Upper lobe of left lung (tissue), 6 donors: ENCODE results near the gene TERT. TPM values are rescaled to one million over a fixed set of nuclear protein-coding genes. Genes with fewer than 3 reads are reported as not detected.

Source experiments
- ATAC-seq, 2 donors: fragments of 200-7000 bp; cut with Tn5 transposase; one replicate each; pipeline ENCODE4 v1.9.1; 2022; ENCODE audit warnings: mild to moderate bottlenecking in 2 of 2, moderate library complexity in 2 of 2; ENCODE audit not compliant: low FRiP score in 2 of 2
- DNase-seq, 2 donors: peaks; one replicate each; pipeline ENCODE4 v3.0.0-alpha.2; 2019 to 2020
- H3K27ac ChIP-seq, 4 donors: fragments of 200-600 bp; sonication (generic); one replicate each; pipeline ENCODE4 v1.5.1; 2016 to 2019
- H3K27me3 ChIP-seq, 4 donors: fragments of 200-600 bp; sonication (generic); one replicate each; pipeline ENCODE4 v1.5.1; 2017 to 2019
- H3K36me3 ChIP-seq, 4 donors: fragments of 200-600 bp; sonication (generic); one replicate each; pipeline ENCODE4 v1.5.1; 2016 to 2019
- H3K4me1 ChIP-seq, 4 donors: fragments of 200-600 bp; sonication (generic); one replicate each; pipeline ENCODE4 v1.5.1; 2018 to 2019
- H3K4me3 ChIP-seq, 4 donors: fragments of 200-600 bp; sonication (generic); one replicate each; pipeline ENCODE4 v1.5.1; 2017 to 2019; ENCODE audit warnings: mild to moderate bottlenecking in 2 of 4, moderate library complexity in 1 of 4
- H3K9me3 ChIP-seq, 4 donors: fragments of 200-600 bp; sonication (generic); one replicate each; pipeline ENCODE4 v1.5.1; 2018 to 2019
- CTCF ChIP-seq, 6 experiments: fragments of 450-650 bp in 4 of 6; fragments of 200-600 bp in 2 of 6; sonication (generic) in 2 of 6; IDR thresholded peaks; one replicate each; pipeline ENCODE4 v1.5.1; 2016 to 2019; ENCODE audit warnings: antibody characterized with exemption in 6 of 6
- EP300 ChIP-seq, 4 donors: sonication (generic); formaldehyde crosslinking; IDR thresholded peaks; one replicate each; pipeline ENCODE4 v1.5.1; 2017; ENCODE audit warnings: antibody characterized with exemption in 4 of 4, control low read depth in 2 of 4
- POLR2A ChIP-seq, 4 donors: fragments of 450-650 bp; IDR thresholded peaks; one replicate each; pipeline ENCODE4 v1.5.1; 2016 to 2017; ENCODE audit warnings: antibody characterized with exemption in 4 of 4, mild to moderate bottlenecking in 2 of 4
- POLR2AphosphoS5 ChIP-seq, 2 donors: sonication (generic); formaldehyde crosslinking; IDR thresholded peaks; one replicate each; pipeline ENCODE4 v1.5.1; 2017; ENCODE audit warnings: antibody characterized with exemption in 2 of 2
- WGBS, 2 donors: methylation state at CpG; one replicate each; pipeline ENCODE4 v1.1.5; 2017 to 2018; 5-methylcytosine and 5-hydroxymethylcytosine counted together
- total RNA-seq, 6 donors: library from RNA; depleted of rRNA in 4 of 6; stranded (reverse); fragments of >200 nt in 4 of 6; gene quantifications; one replicate each; pipeline versions ENCODE4 v1.1.0 to v1.2.1, GENCODE V29; 2016 to 2021
- donor health status: DM: no; HTN: no; CAD: no; lungs with moderate emphysema.
- donor health status: DM: no; HTN: yes; CAD: no; lungs with severe emphysema.

The TERT gene
- total RNA-seq, 6 donors from 2014 or later, result 0.06 to 0.07 TPM; not detected in 4

DNA sequence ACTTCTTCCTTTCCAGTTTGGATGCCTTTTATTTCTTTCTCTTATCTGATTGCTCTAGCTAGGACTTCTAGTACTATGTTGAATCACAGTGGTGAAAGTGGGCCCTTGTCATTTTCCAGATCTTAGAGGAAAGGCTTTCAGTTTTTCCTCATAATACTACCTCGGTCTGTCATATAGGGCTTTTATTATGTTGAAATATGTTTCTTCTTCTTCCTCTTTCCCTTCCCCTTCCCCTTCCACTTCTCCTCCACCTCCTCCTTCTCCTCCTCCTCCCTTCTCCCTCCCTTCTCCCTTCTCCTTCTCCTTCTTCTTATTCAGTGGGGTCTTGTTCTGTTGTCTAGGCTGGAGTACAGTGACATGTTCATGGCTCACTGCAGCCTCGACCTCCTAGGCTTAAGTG, 9.2 kb upstream of the TERT start:
- Histone ChIP-seq H3K36me3 (no peaks in the 10 kb centered on the region), H3K27me3 (no peaks in the 10 kb centered on the region), H3K4me1 (no peaks in the 10 kb centered on the region), H3K9me3 (no peaks in the 10 kb centered on the region), H3K27ac (no peak overlapping the region), H3K4me3 (no peak overlapping the region)
- DNase-seq, result no peak
- ATAC-seq, result no peak
- WGBS, 2 donors, result 69 to 76% methylated on average over 2 of the region's 2 CpGs
- TF ChIP-seq POLR2A (IDR thresholded peaks at IDR 0.05), result no peak
- TF ChIP-seq POLR2AphosphoS5 (IDR thresholded peaks at IDR 0.05), result no peak
- TF ChIP-seq EP300 (IDR thresholded peaks at IDR 0.05), result no peak
- no peak for TF ChIP-seq CTCF (IDR thresholded peaks at IDR 0.05)

- no peaks in the 10 kb centered on the region for H3K9me3 ChIP-seq
- no peak for TF ChIP-seq POLR2A (IDR thresholded peaks at IDR 0.05)
- TF ChIP-seq POLR2AphosphoS5 (IDR thresholded peaks at IDR 0.05), result no peak
- TF ChIP-seq EP300 (IDR thresholded peaks at IDR 0.05), result no peak
- no peak for TF ChIP-seq CTCF (IDR thresholded peaks at IDR 0.05)
- ATAC-seq (no peak), DNase-seq (no peak)
- H3K36me3 ChIP-seq, result no peaks in the 10 kb centered on the region
- H3K4me3 ChIP-seq, result no peak overlapping the region
- H3K27ac ChIP-seq, result no peak overlapping the region
- WGBS, 2 donors, result 85 to 93% methylated on average over 2 of the region's 2 CpGs
- H3K27me3 ChIP-seq, result no peaks in the 10 kb centered on the region
- H3K4me1 ChIP-seq, result no peaks in the 10 kb centered on the region
These were observed 7.4 kb upstream of the TERT start for GRCh38 chr5:1302258-1302657.

DNA sequence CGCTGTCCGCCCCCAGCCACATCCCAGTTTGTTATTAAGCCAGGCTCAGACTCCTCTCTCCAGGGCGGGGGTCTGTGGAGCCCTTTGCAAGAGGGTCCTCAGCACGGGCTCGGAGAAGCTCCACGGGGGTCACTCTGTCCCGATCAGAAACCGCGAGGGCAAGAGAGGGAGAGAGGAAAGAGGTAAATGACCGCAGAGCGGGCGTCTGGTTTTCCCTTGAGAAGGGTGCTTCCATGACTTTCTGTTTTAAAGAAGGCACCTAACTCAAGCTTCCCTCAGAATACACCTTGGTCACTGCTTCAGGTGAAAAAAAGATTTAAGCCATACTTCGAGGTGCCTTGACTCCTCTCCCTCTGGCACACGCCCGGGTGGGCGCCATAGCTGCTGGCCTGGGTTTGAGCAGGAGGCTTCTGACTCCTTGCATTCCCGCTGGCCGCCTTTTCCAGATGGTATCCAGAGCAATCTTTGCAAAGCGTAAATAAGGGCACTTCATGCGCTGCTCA, 5.8 kb upstream of the TERT start:
- DNase-seq (peak in 1 of 2 donors; percentile 43), ATAC-seq (peak in 1 of 2 donors; percentile 32)
- Histone ChIP-seq H3K9me3 (no peaks in the 10 kb centered on the region), H3K27ac (no peak overlapping the region), H3K4me1 (no peaks in the 10 kb centered on the region), H3K4me3 (no peak overlapping the region), H3K27me3 (no peaks in the 10 kb centered on the region), H3K36me3 (no peaks in the 10 kb centered on the region)
- 81 to 85% methylated on average over 20 of the region's 20 CpGs for WGBS, 2 donors
- TF ChIP-seq POLR2AphosphoS5 (IDR thresholded peaks at IDR 0.05), result no peak
- no peak for TF ChIP-seq EP300 (IDR thresholded peaks at IDR 0.05)
- TF ChIP-seq CTCF (IDR thresholded peaks at IDR 0.05), result no peak
- TF ChIP-seq POLR2A (IDR thresholded peaks at IDR 0.05), result no peak

- DNase-seq (peak in 1 of 2 donors; percentile 55), ATAC-seq (no peak)
- Histone ChIP-seq H3K4me1 (peaks cover 0 to 5% (median 1%) of the 10 kb centered on the region in 4 donors), H3K4me3 (no peak overlapping the region), H3K27ac (no peak overlapping the region), H3K36me3 (no peaks in the 10 kb centered on the region), H3K27me3 (peaks cover 0 to 7% (median 3%) of the 10 kb centered on the region in 4 donors), H3K9me3 (no peaks in the 10 kb centered on the region)
- TF ChIP-seq EP300 (IDR thresholded peaks at IDR 0.05), result no peak
- no peak for TF ChIP-seq POLR2AphosphoS5 (IDR thresholded peaks at IDR 0.05)
- no peak for TF ChIP-seq POLR2A (IDR thresholded peaks at IDR 0.05)
- no peak for TF ChIP-seq CTCF (IDR thresholded peaks at IDR 0.05)
- WGBS, 2 donors, result 70 to 74% methylated on average over 12 to 17 of the region's 17 CpGs
These were observed 5.1 kb upstream of the TERT start for GRCh38 chr5:1299961-1300360.

DNA sequence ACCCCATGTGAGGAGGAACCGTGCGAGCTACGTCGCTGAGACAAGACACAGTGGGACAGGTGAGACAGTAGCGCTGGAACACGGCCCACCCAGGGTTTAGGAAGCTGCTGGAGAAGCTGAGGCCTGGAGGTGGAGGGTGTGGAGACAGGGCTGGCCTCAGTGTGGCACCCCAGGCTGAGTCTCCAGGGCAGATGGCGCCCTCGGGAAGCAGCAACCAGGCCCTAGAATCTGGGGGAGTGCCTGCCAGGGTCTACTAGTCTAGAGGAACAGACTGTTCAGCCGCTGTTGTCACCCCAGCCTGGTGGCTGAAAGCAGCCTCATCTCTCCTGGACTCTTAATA, 4.6 kb upstream of the TERT start:
- ATAC-seq (no peak), DNase-seq (no peak)

More for the DNA sequence above, 4.6 kb upstream of the TERT start:
- 77 to 89% methylated on average over 7 to 8 of the region's 9 CpGs for WGBS, 2 donors
- no peak overlapping the region for H3K27ac ChIP-seq
- H3K27me3 ChIP-seq, result peaks cover 0 to 11% (median 6%) of the 10 kb centered on the region in 4 donors
- H3K9me3 ChIP-seq, result no peaks in the 10 kb centered on the region
- no peak overlapping the region for H3K4me3 ChIP-seq
- H3K4me1 ChIP-seq, result peaks cover 5 to 10% (median 6%) of the 10 kb centered on the region in 4 donors
- no peaks in the 10 kb centered on the region for H3K36me3 ChIP-seq
- TF ChIP-seq POLR2A (IDR thresholded peaks at IDR 0.05) (no peak), EP300 (IDR thresholded peaks at IDR 0.05) (no peak), POLR2AphosphoS5 (IDR thresholded peaks at IDR 0.05) (no peak), CTCF (IDR thresholded peaks at IDR 0.05) (no peak)
